Stimulated activated naive B cell treated with anti-CD40 and anti-IgM and Interleukin-4, amounts not matched to agents 10 μg/mL and 1 μg/mL and 100 μg/mL, for 72 hours (primary cell): ENCODE results near the gene CACNA1C.

Experiments
- ATAC-seq, 2 donors: fragments of 150-1000 bp; cut with Tn5 transposase; replicated peaks; 2 replicates each; pipeline ENCODE4 v1.10.0; 2021; ENCODE audit warnings: moderate library complexity in 1 of 2
- DNase-seq: peaks from one replicate; pipeline ENCODE4 v3.0.0; 2021
- H3K27ac Mint-ChIP-seq: one replicate; pipeline ENCODE4 v1.8.0; 2022; ENCODE audit warnings: mild to moderate bottlenecking, mixed read lengths
- H3K27me3 Mint-ChIP-seq, 2 donors: one replicate each; pipeline ENCODE4 v1.8.0; 2022; ENCODE audit warnings: mixed read lengths in 2 of 2
- H3K36me3 Mint-ChIP-seq, 2 donors: one replicate each; pipeline ENCODE4 v1.8.0; 2022; ENCODE audit warnings: mixed read lengths in 2 of 2, mild to moderate bottlenecking in 1 of 2
- H3K4me1 Mint-ChIP-seq, 2 donors: one replicate each; pipeline ENCODE4 v1.8.0; 2022; ENCODE audit warnings: mixed read lengths in 2 of 2, mild to moderate bottlenecking in 1 of 2
- H3K4me3 Mint-ChIP-seq, 2 donors: one replicate each; pipeline ENCODE4 v1.8.0; 2022; ENCODE audit warnings: mild to moderate bottlenecking in 2 of 2, mixed read lengths in 2 of 2, moderate library complexity in 1 of 2
- H3K9me3 Mint-ChIP-seq, 2 donors: one replicate each; pipeline ENCODE4 v1.8.0; 2022; ENCODE audit warnings: mixed read lengths in 2 of 2, mild to moderate bottlenecking in 1 of 2

CACNA1C gene

GRCh38 chr12:2198542-2198941 lies 145.8 kb downstream of the CACNA1C start:
- Mint-ChIP-seq H3K27me3 (peaks cover 0 to 6% of the 10 kb centered on the region in 2 donors), H3K9me3 (no peaks in the 10 kb centered on the region), H3K4me1 (no peaks in the 10 kb centered on the region), H3K36me3 (no peaks in the 10 kb centered on the region), H3K4me3 (no peak overlapping the region), H3K27ac (no peak overlapping the region)
- ATAC-seq = no peak
- no peak for DNase-seq

- Mint-ChIP-seq H3K36me3 (no peaks in the 10 kb centered on the region), H3K4me3 (no peak overlapping the region), H3K4me1 (no peaks in the 10 kb centered on the region), H3K9me3 (no peaks in the 10 kb centered on the region), H3K27me3 (peaks cover 0 to 9% of the 10 kb centered on the region in 2 donors), H3K27ac (no peak overlapping the region)
- ATAC-seq = no peak
- no peak for DNase-seq
These were observed 153.2 kb downstream of the CACNA1C start for GRCh38 chr12:2205996-2206395.

GRCh38 chr12:2208837-2209635 lies 156.2 kb downstream of the CACNA1C start:
- DNase-seq (no peak), ATAC-seq (no peak)
- Mint-ChIP-seq H3K9me3 (no peaks in the 10 kb centered on the region), H3K4me3 (no peak overlapping the region), H3K36me3 (no peaks in the 10 kb centered on the region), H3K27ac (no peak overlapping the region), H3K4me1 (no peaks in the 10 kb centered on the region), H3K27me3 (peaks cover 0 to 3% of the 10 kb centered on the region in 2 donors)

- no peak overlapping the region for H3K27ac Mint-ChIP-seq
- H3K27me3 Mint-ChIP-seq = peaks cover 0 to under 1% of the 10 kb centered on the region in 2 donors
- ATAC-seq = no peak
- no peaks in the 10 kb centered on the region for H3K36me3 Mint-ChIP-seq
- no peaks in the 10 kb centered on the region for H3K4me1 Mint-ChIP-seq
- no peaks in the 10 kb centered on the region for H3K9me3 Mint-ChIP-seq
- no peak for DNase-seq
- no peak overlapping the region for H3K4me3 Mint-ChIP-seq
These were observed 158.3 kb downstream of the CACNA1C start for GRCh38 chr12:2211119-2211518.

GRCh38 chr12:2212537-2212936 lies 159.8 kb downstream of the CACNA1C start:
- no peak overlapping the region for H3K27ac Mint-ChIP-seq
- no peak for DNase-seq
- ATAC-seq = no peak
- H3K36me3 Mint-ChIP-seq = no peaks in the 10 kb centered on the region
- H3K27me3 Mint-ChIP-seq = peaks cover 0 to 3% of the 10 kb centered on the region in 2 donors
- no peak overlapping the region for H3K4me3 Mint-ChIP-seq
- no peaks in the 10 kb centered on the region for H3K9me3 Mint-ChIP-seq
- no peaks in the 10 kb centered on the region for H3K4me1 Mint-ChIP-seq

GRCh38 chr12:2212971-2213869 lies 160.4 kb downstream of the CACNA1C start:
- H3K36me3 Mint-ChIP-seq = no peaks in the 10 kb centered on the region
- H3K27me3 Mint-ChIP-seq = peaks cover 0 to 3% of the 10 kb centered on the region in 2 donors
- H3K9me3 Mint-ChIP-seq = no peaks in the 10 kb centered on the region
- H3K4me1 Mint-ChIP-seq = no peaks in the 10 kb centered on the region
- H3K4me3 Mint-ChIP-seq = no peak overlapping the region
- ATAC-seq (no peak), DNase-seq (no peak)
- H3K27ac Mint-ChIP-seq = no peak overlapping the region

- peaks cover 0 to 3% of the 10 kb centered on the region in 2 donors for H3K27me3 Mint-ChIP-seq
- ATAC-seq (no peak), DNase-seq (no peak)
- H3K36me3 Mint-ChIP-seq = no peaks in the 10 kb centered on the region
- H3K4me3 Mint-ChIP-seq = no peak overlapping the region
- no peaks in the 10 kb centered on the region for H3K9me3 Mint-ChIP-seq
- no peaks in the 10 kb centered on the region for H3K4me1 Mint-ChIP-seq
- no peak overlapping the region for H3K27ac Mint-ChIP-seq
These were observed 161.6 kb downstream of the CACNA1C start for GRCh38 chr12:2214411-2214810.

- DNase-seq (no peak), ATAC-seq (no peak)
- Mint-ChIP-seq H3K4me3 (no peak overlapping the region), H3K4me1 (no peaks in the 10 kb centered on the region), H3K9me3 (peaks cover 0 to 4% of the 10 kb centered on the region in 2 donors), H3K36me3 (no peaks in the 10 kb centered on the region), H3K27ac (no peak overlapping the region), H3K27me3 (peaks cover 2 to 8% of the 10 kb centered on the region in 2 donors)
These were observed 163.1 kb downstream of the CACNA1C start for GRCh38 chr12:2215709-2216560.

GRCh38 chr12:2218706-2219105 lies 165.9 kb downstream of the CACNA1C start:
- H3K36me3 Mint-ChIP-seq = no peaks in the 10 kb centered on the region
- H3K27me3 Mint-ChIP-seq = peaks cover 6 to 13% of the 10 kb centered on the region in 2 donors
- H3K27ac Mint-ChIP-seq = no peak overlapping the region
- no peak overlapping the region for H3K4me3 Mint-ChIP-seq
- H3K4me1 Mint-ChIP-seq = no peaks in the 10 kb centered on the region
- ATAC-seq (no peak), DNase-seq (no peak)
- peaks cover 0 to 7% of the 10 kb centered on the region in 2 donors for H3K9me3 Mint-ChIP-seq

- Mint-ChIP-seq H3K27me3 (peaks cover 6 to 13% of the 10 kb centered on the region in 2 donors), H3K4me3 (no peak overlapping the region), H3K4me1 (no peaks in the 10 kb centered on the region), H3K27ac (no peak overlapping the region), H3K9me3 (peaks cover 0 to 7% of the 10 kb centered on the region in 2 donors), H3K36me3 (no peaks in the 10 kb centered on the region)
- DNase-seq (no peak), ATAC-seq (no peak)
These were observed 168.3 kb downstream of the CACNA1C start for GRCh38 chr12:2221030-2221621.

GRCh38 chr12:2222691-2223090 lies 169.9 kb downstream of the CACNA1C start:
- no peak for ATAC-seq
- peaks cover 11 to 15% of the 10 kb centered on the region in 2 donors for H3K27me3 Mint-ChIP-seq
- no peak for DNase-seq
- no peak overlapping the region for H3K4me3 Mint-ChIP-seq
- no peak overlapping the region for H3K27ac Mint-ChIP-seq
- no peaks in the 10 kb centered on the region for H3K4me1 Mint-ChIP-seq
- H3K36me3 Mint-ChIP-seq = no peaks in the 10 kb centered on the region
- H3K9me3 Mint-ChIP-seq = peaks cover 0 to 7% of the 10 kb centered on the region in 2 donors

GRCh38 chr12:2224961-2225360 lies 172.2 kb downstream of the CACNA1C start:
- peaks cover 28 to 32% of the 10 kb centered on the region in 2 donors for H3K27me3 Mint-ChIP-seq
- H3K4me1 Mint-ChIP-seq = no peaks in the 10 kb centered on the region
- no peak overlapping the region for H3K4me3 Mint-ChIP-seq
- DNase-seq = no peak
- no peak for ATAC-seq
- no peak overlapping the region for H3K27ac Mint-ChIP-seq
- peaks cover 3 to 13% of the 10 kb centered on the region in 2 donors for H3K9me3 Mint-ChIP-seq
- peaks cover 4 to 5% of the 10 kb centered on the region in 2 donors for H3K36me3 Mint-ChIP-seq

GRCh38 chr12:2225696-2226095 lies 172.9 kb downstream of the CACNA1C start:
- Mint-ChIP-seq H3K4me1 (no peaks in the 10 kb centered on the region), H3K9me3 (peaks cover 3 to 11% of the 10 kb centered on the region in 2 donors), H3K27me3 (peaks cover 28 to 29% of the 10 kb centered on the region in 2 donors), H3K27ac (no peak overlapping the region), H3K4me3 (no peak overlapping the region), H3K36me3 (peaks cover 4 to 5% of the 10 kb centered on the region in 2 donors)
- no peak for ATAC-seq
- no peak for DNase-seq
